Heart left ventricle (tissue), 16 donors: ENCODE results near the gene JMJD7. TPM values are rescaled to one million over a fixed set of nuclear protein-coding genes. Genes with fewer than 3 reads are reported as not detected.

Experiments used
- ATAC-seq, 4 donors: fragments of 200-7000 bp; cut with Tn5 transposase; one replicate each; pipeline ENCODE4 v1.9.1; 2020 to 2022; ENCODE audit warnings: moderate library complexity in 4 of 4, mild to moderate bottlenecking in 3 of 4, moderate number of reproducible peaks in 1 of 4
- DNase-seq, 5 donors: peaks; one replicate each; pipeline ENCODE4 v3.0.0-alpha.2; 2020
- H3K27ac ChIP-seq, 12 donors: fragments of 200-600 bp; sonication (generic) in 4 of 12; one replicate each; pipeline versions ENCODE4 v1.5.0 to v1.8.0; 2016 to 2022; ENCODE audit warnings: mild to moderate bottlenecking in 2 of 12
- H3K27me3 ChIP-seq, 9 donors: fragments of 200-600 bp; sonication (generic) in 2 of 9; one replicate each; pipeline versions ENCODE4 v1.5.1 to v1.8.0; 2016 to 2022; ENCODE audit warnings: mild to moderate bottlenecking in 3 of 9
- H3K36me3 ChIP-seq, 9 donors: fragments of 200-600 bp; sonication (generic) in 2 of 9; one replicate each; pipeline versions ENCODE4 v1.5.0 to v1.8.0; 2018 to 2022; ENCODE audit warnings: mild to moderate bottlenecking in 2 of 9
- H3K4me1 ChIP-seq, 12 donors: fragments of 200-600 bp; sonication (generic) in 4 of 12; one replicate each; pipeline versions ENCODE4 v1.5.0 to v1.8.0; 2016 to 2022; ENCODE audit warnings: mild to moderate bottlenecking in 3 of 12
- H3K4me3 ChIP-seq, 12 donors: fragments of 200-600 bp; sonication (generic) in 4 of 12; one replicate each; pipeline versions ENCODE4 v1.5.0 to v1.8.0; 2017 to 2022; ENCODE audit warnings: mild to moderate bottlenecking in 9 of 12, moderate library complexity in 4 of 12
- H3K9me3 ChIP-seq, 12 donors: fragments of 200-600 bp; sonication (generic) in 4 of 12; one replicate each; pipeline versions ENCODE4 v1.5.0 to v1.8.0; 2016 to 2022; ENCODE audit warnings: mild to moderate bottlenecking in 1 of 12
- CTCF ChIP-seq, 12 donors: fragments of 200-600 bp; sonication (generic) in 4 of 12; IDR thresholded peaks; one replicate each; pipeline versions ENCODE4 v1.5.0 to v1.8.0; 2018 to 2022; ENCODE audit warnings: antibody characterized with exemption in 12 of 12, mild to moderate bottlenecking in 5 of 12
- POLR2A ChIP-seq, 2 donors: fragments of 450-650 bp; IDR thresholded peaks; one replicate each; pipeline ENCODE4 v1.6.1; 2017; ENCODE audit warnings: antibody characterized with exemption in 2 of 2, mild to moderate bottlenecking in 2 of 2, moderate library complexity in 2 of 2
- WGBS, 4 donors: extraction: QIAGEN DNeasy Blood & Tissue Kit in 2 of 4; methylation state at CpG; one replicate each; pipeline versions ENCODE4 v1.1.5 to v1.1.7; 2013 to 2018; 5-methylcytosine and 5-hydroxymethylcytosine counted together
- intact Hi-C, 10 donors: fragments of 100-400 bp; cut with DNase I; formaldehyde crosslinking; loops; one replicate each; pipeline versions ENCODE4 v1.11.1 to v1.14.2; 2022
- polyA plus RNA-seq, 2 donors: library from polyadenylated mRNA; stranded (reverse); fragments of 200-250 nt; gene quantifications; one replicate each; pipeline ENCODE4 v1.2.3, GENCODE V29; 2013
- total RNA-seq, 9 donors: library from RNA; depleted of rRNA in 2 of 9; stranded (reverse); fragments of >200 nt in 2 of 9; fragmentation: NEBNext Ultra II Directional in 3 of 9; extraction: Animal tissue kit (Norgen Biotek cat#: 25700) in 3 of 9; gene quantifications; one replicate each; pipeline versions ENCODE4 v1.1.0 to v1.2.4, GENCODE V29; 2016 to 2023
- donor health status: ischemic (EF 13 %, LVEDD 7.1; RV severe dilation, severe dysfunction).
- donor health status: healthy with polysubstance abuse.
- donor health status: DM: no; HTN: yes; CAD: no.
- donor health status: DM: no; HTN: no; CAD: no.
- donor health status: ischemic (EF 25% LVEDD 6.9; RV normal size, moderate dysfunction).
- donor health status: ischemic (EF 25% LVEDD 5.7; RV mildly dilated, moderate dysfunction).
- donor health status: healthy.
- donor health status: DM: yes; HTN: yes; CAD: no.
- donor health status: ischemic (EF 35%, LVEDD 5.7; RV mildly dilated, moderate dysfunction).
- donor health status: nonischemic (EF 11% LVEDD 7.7; RV severe dilation, severe dysfunction).
- donor health status: DM: yes; HTN: yes; CAD: no.
- donor health status: PGD.
- donor health status: ischemic (EF 29% LVEDD 5.4; RV normal size, mild dysfunction).
- donor health status: nonischemic (EF 23%, LVEDD 6.1; RV moderate dilation, normal function).

The JMJD7 gene
- total and polyA plus RNA-seq, 11 donors: 5.4 to 20.6 (median 11.8) TPM

- no peaks in the 10 kb centered on the region for H3K36me3 ChIP-seq
- TF ChIP-seq CTCF (IDR thresholded peaks at IDR 0.05) (no peak), POLR2A (IDR thresholded peaks at IDR 0.05) (no peak)
- WGBS, 4 donors: 96 to 99% (median 97%) methylated on average over 5 to 10 of the region's 10 CpGs
- intact Hi-C loops: no loop called here
- H3K9me3 ChIP-seq: no peaks in the 10 kb centered on the region
- peaks cover 0 to 8% (median 0%) of the 10 kb centered on the region in 9 donors for H3K27me3 ChIP-seq
- H3K4me1 ChIP-seq: peaks cover 0 to 28% (median 17%) of the 10 kb centered on the region in 12 donors
- DNase-seq: no peak
- ATAC-seq: no peak
- H3K27ac ChIP-seq: no peak overlapping the region
- H3K4me3 ChIP-seq: no peak overlapping the region
Measured at GRCh38 chr15:41880156-41880877, 52.4 kb downstream of the JMJD7 start.

- ATAC-seq (no peak), DNase-seq (no peak)
- Histone ChIP-seq H3K27me3 (peaks cover 0 to 8% (median 0%) of the 10 kb centered on the region in 9 donors), H3K4me1 (peaks cover 0 to 28% (median 17%) of the 10 kb centered on the region in 12 donors), H3K27ac (peak overlapping the region in 2 of 12 donors; percentile 66 to 70), H3K36me3 (no peaks in the 10 kb centered on the region), H3K9me3 (no peaks in the 10 kb centered on the region), H3K4me3 (no peak overlapping the region)
- WGBS, 4 donors: 91 to 98% (median 92%) methylated on average over 8 of the region's 8 CpGs
- TF ChIP-seq CTCF (IDR thresholded peaks at IDR 0.05): no peak
- TF ChIP-seq POLR2A (IDR thresholded peaks at IDR 0.05): no peak
- intact Hi-C loops: no loop called here
Measured at GRCh38 chr15:41881086-41881485, 53.2 kb downstream of the JMJD7 start.

GRCh38 chr15:41881550-41881919, 53.6 kb downstream of the JMJD7 start:
- ATAC-seq: peak in 3 of 4 donors; percentile 15 to 27 (median 25)
- intact Hi-C loops: no loop called here

More at GRCh38 chr15:41881550-41881919, 53.6 kb downstream of the JMJD7 start:
- H3K4me3 ChIP-seq: peak overlapping the region in 9 of 12 donors; percentile 18 to 48 (median 39)
- peak overlapping the region in 7 of 12 donors; percentile 14 to 70 (median 60) for H3K27ac ChIP-seq
- H3K27me3 ChIP-seq: peaks cover 0 to 8% (median 0%) of the 10 kb centered on the region in 9 donors
- no peaks in the 10 kb centered on the region for H3K9me3 ChIP-seq
- H3K36me3 ChIP-seq: no peaks in the 10 kb centered on the region
- no peak for DNase-seq
- 31 to 43% (median 39%) methylated on average over 7 to 10 of the region's 10 CpGs for WGBS, 4 donors
- peaks cover 0 to 28% (median 17%) of the 10 kb centered on the region in 12 donors for H3K4me1 ChIP-seq
- TF ChIP-seq POLR2A (IDR thresholded peaks at IDR 0.05): no peak
- TF ChIP-seq CTCF (IDR thresholded peaks at IDR 0.05): no peak
